Liver (tissue), 9 donors: ENCODE data around the gene PEX16. TPM values are rescaled to one million over a fixed set of nuclear protein-coding genes. Genes with fewer than 3 reads are reported as not detected.

Source experiments
- DNase-seq: peaks from one replicate; pipeline ENCODE4 v3.0.0-alpha.2; 2017; ENCODE audit warnings: low spot score
- H3K27ac ChIP-seq, 2 donors: one replicate each; pipeline ENCODE4 v1.7.0; 2013; ENCODE audit warnings: inconsistent platforms in 2 of 2, low read length in 2 of 2, control low read depth in 1 of 2, low read depth in 1 of 2, mild to moderate bottlenecking in 1 of 2
- H3K27me3 ChIP-seq, 4 donors: one replicate each; pipeline versions ENCODE4 v1.6.1 to v1.7.0; 2013; ENCODE audit warnings: low read length in 3 of 4, inconsistent platforms in 1 of 4, mild to moderate bottlenecking in 1 of 4, moderate library complexity in 1 of 4; ENCODE audit not compliant: control insufficient read depth in 4 of 4, insufficient read depth in 4 of 4
- H3K36me3 ChIP-seq, 4 donors: one replicate each; pipeline versions ENCODE4 v1.6.1 to v1.7.0; 2013; ENCODE audit warnings: low read length in 3 of 4, mild to moderate bottlenecking in 3 of 4, low read depth in 1 of 4, moderate library complexity in 1 of 4; ENCODE audit not compliant: control insufficient read depth in 4 of 4, insufficient read depth in 3 of 4
- H3K4me1 ChIP-seq, 4 donors: one replicate each; pipeline versions ENCODE4 v1.6.1 to v1.7.0; 2013; ENCODE audit warnings: low read length in 3 of 4, mild to moderate bottlenecking in 3 of 4, moderate library complexity in 1 of 4; ENCODE audit not compliant: control insufficient read depth in 4 of 4, insufficient read depth in 4 of 4
- H3K4me3 ChIP-seq, 3 donors: one replicate each; pipeline versions ENCODE4 v1.6.1 to v1.7.0; 2013; ENCODE audit warnings: low read length in 3 of 3, control low read depth in 1 of 3, low read depth in 1 of 3, mild to moderate bottlenecking in 1 of 3
- H3K9ac ChIP-seq, 2 donors: one replicate each; pipeline ENCODE4 v1.7.0; 2013; ENCODE audit warnings: low read length in 2 of 2, mild to moderate bottlenecking in 2 of 2, moderate library complexity in 2 of 2, control low read depth in 1 of 2, low read depth in 1 of 2
- H3K9me3 ChIP-seq, 4 donors: one replicate each; pipeline versions ENCODE4 v1.6.1 to v1.7.0; 2013; ENCODE audit warnings: low read length in 3 of 4; ENCODE audit not compliant: control insufficient read depth in 4 of 4
- ATF3 ChIP-seq: IDR thresholded peaks from 2 replicates; pipeline ENCODE4 v1.6.1; 2016; ENCODE audit warnings: antibody characterized with exemption
- CTCF ChIP-seq: fragments of 150-350 bp; IDR thresholded peaks from 2 replicates; pipeline ENCODE4 v1.5.1; 2017; ENCODE audit warnings: improper control_type of control experiment, low read depth, low read length; ENCODE audit not compliant: missing input control
- EGR1 ChIP-seq, 2 donors: IDR thresholded peaks; 2 replicates each; pipeline ENCODE4 v1.6.1; 2016 to 2018; ENCODE audit warnings: antibody characterized with exemption in 2 of 2, low read depth in 2 of 2
- FOXA1 ChIP-seq: IDR thresholded peaks from 2 replicates; pipeline ENCODE4 v1.6.1; 2016; ENCODE audit warnings: antibody characterized with exemption
- FOXA2 ChIP-seq: IDR thresholded peaks from 2 replicates; pipeline ENCODE4 v1.6.1; 2016; ENCODE audit warnings: antibody characterized with exemption
- GABPA ChIP-seq, 2 donors: IDR thresholded peaks in 1 of 2; conservative IDR thresholded peaks in 1 of 2; 2 replicates each; pipeline ENCODE4 v1.6.1; 2016; ENCODE audit warnings: antibody characterized with exemption in 2 of 2, mild to moderate bottlenecking in 1 of 2, moderate library complexity in 1 of 2
- HNF4A ChIP-seq, 2 donors: conservative IDR thresholded peaks; 2 replicates each; pipeline ENCODE4 v1.6.1; 2016; ENCODE audit warnings: antibody characterized with exemption in 2 of 2, mild to moderate bottlenecking in 2 of 2
- HNF4G ChIP-seq: IDR thresholded peaks from 2 replicates; pipeline ENCODE4 v1.6.1; 2016; ENCODE audit warnings: antibody characterized with exemption
- JUND ChIP-seq, 2 donors: IDR thresholded peaks; 2 replicates each; pipeline ENCODE4 v1.6.1; 2016; ENCODE audit warnings: antibody characterized with exemption in 2 of 2
- MAX ChIP-seq: IDR thresholded peaks from 2 replicates; pipeline ENCODE4 v1.6.1; 2016; ENCODE audit warnings: antibody characterized with exemption
- NR2F2 ChIP-seq: IDR thresholded peaks from 2 replicates; pipeline ENCODE4 v1.6.1; 2016; ENCODE audit warnings: antibody characterized with exemption
- RAD21 ChIP-seq, 2 donors: IDR thresholded peaks; 2 replicates each; pipeline ENCODE4 v1.6.1; 2016; ENCODE audit warnings: antibody characterized with exemption in 2 of 2, mild to moderate bottlenecking in 2 of 2
- RXRA ChIP-seq, 2 donors: IDR thresholded peaks; 2 replicates each; pipeline ENCODE4 v1.6.1; 2017 to 2018; ENCODE audit warnings: antibody characterized with exemption in 2 of 2, mild to moderate bottlenecking in 1 of 2
- SP1 ChIP-seq: IDR thresholded peaks from 2 replicates; pipeline ENCODE4 v1.6.1; 2018; ENCODE audit warnings: antibody characterized with exemption, mild to moderate bottlenecking
- TAF1 ChIP-seq: conservative IDR thresholded peaks from 2 replicates; pipeline ENCODE4 v1.6.1; 2016; ENCODE audit warnings: antibody characterized with exemption, mild to moderate bottlenecking
- YY1 ChIP-seq: IDR thresholded peaks from 2 replicates; pipeline ENCODE4 v1.6.1; 2016; ENCODE audit warnings: antibody characterized with exemption, mild to moderate bottlenecking
- ZBTB33 ChIP-seq: IDR thresholded peaks from 2 replicates; pipeline ENCODE4 v1.6.1; 2016; ENCODE audit warnings: antibody characterized with exemption
- WGBS: extraction: QIAGEN DNeasy Blood & Tissue Kit; methylation state at CpG from one replicate; pipeline ENCODE4 v1.1.7; 2013; 5-methylcytosine and 5-hydroxymethylcytosine counted together
- polyA plus RNA-seq, 2 donors: library from polyadenylated mRNA; stranded (reverse) in 1 of 2; unstranded in 1 of 2; fragments of 200-250 nt in 1 of 2; fragments of >200 nt in 1 of 2; fragmentation: Nextera tagmentation in 1 of 2; extraction: Ambion mirVana in 1 of 2; gene quantifications; one replicate each; pipeline versions ENCODE4 v1.2.1 to v1.2.3, GENCODE V29; 2013 to 2015
- total RNA-seq, 2 donors: library from RNA; depleted of rRNA; stranded (reverse); fragments of >200 nt; gene quantifications; one replicate each; pipeline ENCODE4 v1.2.3, GENCODE V29; 2014
- TF ChIP-seq, protein P1 (sequence below): IDR thresholded peaks from 2 replicates; pipeline ENCODE4 v1.6.1; 2016; ENCODE audit warnings: antibody characterized with exemption, mild to moderate bottlenecking
- donor health status: healthy.
- donor health status: healthy.
- donor health status: healthy.
- donor health status: healthy.
- donor health status: healthy.

Gene PEX16
- total and polyA plus RNA-seq, 4 donors = 18.8 to 41.2 (median 29.8) TPM

DNA sequence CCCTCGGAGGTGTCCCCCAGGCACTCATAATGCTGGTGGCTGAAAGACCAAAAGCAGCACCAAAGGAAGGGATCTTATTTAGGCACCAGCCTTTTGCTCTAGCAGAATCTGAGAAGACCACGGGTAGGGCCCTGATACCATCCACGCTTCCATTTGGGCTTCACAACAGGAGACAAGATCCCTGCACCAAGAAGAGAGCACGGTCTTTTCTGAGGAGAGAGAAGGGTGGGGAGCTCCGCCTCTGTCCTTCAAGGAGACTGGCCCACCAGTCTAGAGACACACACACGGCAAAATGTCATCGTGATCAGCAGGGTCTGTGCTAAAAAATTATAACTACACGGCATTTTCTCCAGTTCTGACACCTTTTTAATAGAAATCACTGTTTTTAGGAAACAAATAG is 14.5 kb upstream of the PEX16 start:
- Histone ChIP-seq H3K4me1 (peaks cover 10 to 23% (median 20%) of the 10 kb centered on the region in 4 donors), H3K4me3 (no peak overlapping the region), H3K27ac (no peak overlapping the region), H3K9me3 (no peaks in the 10 kb centered on the region), H3K9ac (no peak overlapping the region), H3K36me3 (peaks cover 2 to 9% (median 6%) of the 10 kb centered on the region in 4 donors), H3K27me3 (no peaks in the 10 kb centered on the region)
- 92% methylated on average over 8 of the region's 8 CpGs for whole genome bisulfite sequencing
- no peak for TF ChIP-seq YY1
- TF ChIP-seq, protein P1, sequence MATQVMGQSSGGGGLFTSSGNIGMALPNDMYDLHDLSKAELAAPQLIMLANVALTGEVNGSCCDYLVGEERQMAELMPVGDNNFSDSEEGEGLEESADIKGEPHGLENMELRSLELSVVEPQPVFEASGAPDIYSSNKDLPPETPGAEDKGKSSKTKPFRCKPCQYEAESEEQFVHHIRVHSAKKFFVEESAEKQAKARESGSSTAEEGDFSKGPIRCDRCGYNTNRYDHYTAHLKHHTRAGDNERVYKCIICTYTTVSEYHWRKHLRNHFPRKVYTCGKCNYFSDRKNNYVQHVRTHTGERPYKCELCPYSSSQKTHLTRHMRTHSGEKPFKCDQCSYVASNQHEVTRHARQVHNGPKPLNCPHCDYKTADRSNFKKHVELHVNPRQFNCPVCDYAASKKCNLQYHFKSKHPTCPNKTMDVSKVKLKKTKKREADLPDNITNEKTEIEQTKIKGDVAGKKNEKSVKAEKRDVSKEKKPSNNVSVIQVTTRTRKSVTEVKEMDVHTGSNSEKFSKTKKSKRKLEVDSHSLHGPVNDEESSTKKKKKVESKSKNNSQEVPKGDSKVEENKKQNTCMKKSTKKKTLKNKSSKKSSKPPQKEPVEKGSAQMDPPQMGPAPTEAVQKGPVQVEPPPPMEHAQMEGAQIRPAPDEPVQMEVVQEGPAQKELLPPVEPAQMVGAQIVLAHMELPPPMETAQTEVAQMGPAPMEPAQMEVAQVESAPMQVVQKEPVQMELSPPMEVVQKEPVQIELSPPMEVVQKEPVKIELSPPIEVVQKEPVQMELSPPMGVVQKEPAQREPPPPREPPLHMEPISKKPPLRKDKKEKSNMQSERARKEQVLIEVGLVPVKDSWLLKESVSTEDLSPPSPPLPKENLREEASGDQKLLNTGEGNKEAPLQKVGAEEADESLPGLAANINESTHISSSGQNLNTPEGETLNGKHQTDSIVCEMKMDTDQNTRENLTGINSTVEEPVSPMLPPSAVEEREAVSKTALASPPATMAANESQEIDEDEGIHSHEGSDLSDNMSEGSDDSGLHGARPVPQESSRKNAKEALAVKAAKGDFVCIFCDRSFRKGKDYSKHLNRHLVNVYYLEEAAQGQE = no peak
- no peak for TF ChIP-seq RAD21 (IDR thresholded peaks at IDR 0.05)
- TF ChIP-seq FOXA1 = no peak
- no peak for TF ChIP-seq NR2F2
- no peak for TF ChIP-seq HNF4A (conservative IDR thresholded peaks at IDR 0.05)
- TF ChIP-seq FOXA2 = no peak
- TF ChIP-seq ATF3 = no peak
- TF ChIP-seq MAX = no peak
- no peak for TF ChIP-seq TAF1
- no peak for TF ChIP-seq RXRA (IDR thresholded peaks at IDR 0.05)
- TF ChIP-seq JUND (IDR thresholded peaks at IDR 0.05) = no peak
- no peak for TF ChIP-seq ZBTB33
- TF ChIP-seq EGR1 (IDR thresholded peaks at IDR 0.05; ENCODE audit: low read depth in 2 of 2) = no peak
- no peak for TF ChIP-seq HNF4G
- TF ChIP-seq CTCF = no peak
- no peak for TF ChIP-seq SP1
- no peak for DNase-seq

- Histone ChIP-seq H3K9me3 (no peaks in the 10 kb centered on the region), H3K4me3 (no peak overlapping the region), H3K4me1 (peaks cover 10 to 23% (median 20%) of the 10 kb centered on the region in 4 donors), H3K27me3 (no peaks in the 10 kb centered on the region), H3K36me3 (peaks cover 2 to 7% (median 6%) of the 10 kb centered on the region in 4 donors), H3K27ac (no peak overlapping the region), H3K9ac (no peak overlapping the region)
- 94% methylated on average over 10 of the region's 10 CpGs for WGBS
- DNase-seq = no peak
- TF ChIP-seq NR2F2 = no peak
- no peak for TF ChIP-seq JUND (IDR thresholded peaks at IDR 0.05)
- TF ChIP-seq EGR1 (IDR thresholded peaks at IDR 0.05; ENCODE audit: low read depth in 2 of 2) = no peak
- TF ChIP-seq TAF1 = no peak
- no peak for TF ChIP-seq FOXA1
- TF ChIP-seq, protein P1 = no peak
- no peak for TF ChIP-seq RXRA (IDR thresholded peaks at IDR 0.05)
- TF ChIP-seq GABPA (IDR thresholded peaks at IDR 0.05 in 1 of 2, conservative IDR thresholded peaks at IDR 0.05 in 1 of 2) = no peak
- TF ChIP-seq CTCF = no peak
- no peak for TF ChIP-seq YY1
- no peak for TF ChIP-seq HNF4A (conservative IDR thresholded peaks at IDR 0.05)
Measured at GRCh38 chr11:45931739-45932138, 14.1 kb upstream of the PEX16 start.
